CD8-positive, alpha-beta memory T cell (primary cell): ENCODE results near the gene RAB31. TPM values are rescaled to one million over a fixed set of nuclear protein-coding genes. Genes with fewer than 3 reads are reported as not detected.

Source experiments
- CTCF ChIA-PET: fragments of 350-600 bp; sonication (Branson Sonifier 250); formaldehyde crosslinking; loops from one replicate; lab custom pipeline; 2021; ENCODE audit warnings: antibody characterized with exemption; lab: Charles Lee
- POLR2A ChIA-PET: fragments of 350-600 bp; sonication (Branson Sonifier 250); formaldehyde crosslinking; loops from one replicate; lab custom pipeline; 2021; ENCODE audit warnings: antibody characterized with exemption; lab: Charles Lee
- DNase-seq, 5 donors: peaks; one replicate each; pipeline versions ENCODE4 v3.0.0 to v3.0.0-alpha.2; 2020 to 2022; ENCODE audit warnings: mixed read lengths in 1 of 5
- H3K27ac ChIP-seq: one replicate; pipeline ENCODE4 v1.7.0; 2013; ENCODE audit warnings: low read depth, mild to moderate bottlenecking, low read length, moderate library complexity
- H3K27me3 ChIP-seq: 2 replicates; pipeline ENCODE4 v1.7.0; 2013; ENCODE audit warnings: low read length, mild to moderate bottlenecking; ENCODE audit not compliant: insufficient read depth, poor library complexity, severe bottlenecking
- H3K36me3 ChIP-seq: 2 replicates; pipeline ENCODE4 v1.7.0; 2013; ENCODE audit warnings: mild to moderate bottlenecking, low read length, moderate library complexity; ENCODE audit not compliant: insufficient read depth
- H3K4me1 ChIP-seq: 2 replicates; pipeline ENCODE4 v1.7.0; 2013; ENCODE audit warnings: mild to moderate bottlenecking, low read length, moderate library complexity; ENCODE audit not compliant: insufficient read depth
- H3K4me3 ChIP-seq: 2 replicates; pipeline ENCODE4 v1.7.0; 2013; ENCODE audit warnings: mild to moderate bottlenecking, low read length
- H3K9me3 ChIP-seq: 2 replicates; pipeline ENCODE4 v1.7.0; 2013; ENCODE audit warnings: mild to moderate bottlenecking, low read length
- H3K27ac Mint-ChIP-seq, 8 donors: one replicate each; pipeline ENCODE4 v1.8.0; 2020 to 2021; ENCODE audit warnings: mixed read lengths in 8 of 8, mild to moderate bottlenecking in 6 of 8, inconsistent platforms in 3 of 8, moderate library complexity in 3 of 8
- H3K27me3 Mint-ChIP-seq, 2 donors: one replicate each; pipeline ENCODE4 v1.8.0; 2020 to 2021; ENCODE audit warnings: mixed read lengths in 2 of 2, mild to moderate bottlenecking in 1 of 2, moderate library complexity in 1 of 2
- H3K36me3 Mint-ChIP-seq, 3 donors: one replicate each; pipeline ENCODE4 v1.8.0; 2020 to 2021; ENCODE audit warnings: mixed read lengths in 3 of 3, inconsistent platforms in 1 of 3, mild to moderate bottlenecking in 1 of 3
- H3K4me1 Mint-ChIP-seq, 3 donors: one replicate each; pipeline ENCODE4 v1.8.0; 2020 to 2021; ENCODE audit warnings: mixed read lengths in 3 of 3, inconsistent platforms in 1 of 3, mild to moderate bottlenecking in 1 of 3
- H3K4me3 Mint-ChIP-seq, 7 donors: one replicate each; pipeline ENCODE4 v1.8.0; 2020 to 2021; ENCODE audit warnings: mixed read lengths in 7 of 7, mild to moderate bottlenecking in 6 of 7, moderate library complexity in 4 of 7, inconsistent platforms in 2 of 7
- H3K9me3 Mint-ChIP-seq, 5 donors: one replicate each; pipeline ENCODE4 v1.8.0; 2020 to 2022; ENCODE audit warnings: mixed read lengths in 5 of 5, mild to moderate bottlenecking in 3 of 5, moderate library complexity in 2 of 5, inconsistent platforms in 1 of 5
- polyA plus RNA-seq: library from polyadenylated mRNA; unstranded; fragments of 300-500 nt; fragmentation: Illumina TruSeq; gene quantifications from one replicate; pipeline ENCODE4 v1.2.3, GENCODE V29; 2021
- total RNA-seq, 2 experiments: library from RNA; stranded (reverse); gene quantifications; one replicate each; pipeline ENCODE4 v1.2.3, GENCODE V29; 2021

The RAB31 gene
- total and polyA plus RNA-seq, 3 experiments from 2014 or later, result 0.57 to 4.7 (median 1.1) TPM

DNA sequence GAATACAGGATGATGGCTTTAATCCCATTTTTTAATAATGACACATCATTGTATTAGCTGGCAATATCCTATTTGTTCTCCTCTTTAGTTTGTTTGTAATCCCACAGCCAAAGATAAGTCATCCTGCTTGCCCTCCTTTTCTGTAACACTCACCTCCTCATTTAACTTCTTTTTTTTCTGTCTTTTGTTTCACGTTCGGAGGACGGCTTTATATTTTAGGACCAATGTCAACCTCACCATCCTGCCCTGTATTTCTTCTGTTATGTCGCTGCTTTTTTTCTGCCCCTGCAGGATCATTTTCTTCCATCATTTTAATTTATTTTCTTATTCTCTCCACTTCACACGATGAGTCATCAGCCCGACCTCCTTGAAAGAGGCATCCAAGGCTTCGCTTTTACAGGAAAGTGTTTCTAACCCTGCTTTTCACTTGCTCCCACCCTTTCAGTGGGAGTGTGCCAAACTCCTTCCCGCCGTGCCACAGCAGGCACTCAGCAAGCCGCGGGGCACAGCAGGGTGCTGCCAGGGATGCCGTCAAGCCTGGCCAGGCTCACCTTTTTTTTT, 11.4 kb downstream of the RAB31 start:
- no peaks in the 10 kb centered on the region for H3K9me3 ChIP-seq

GRCh38 chr18:9720327-9720726, 12.2 kb downstream of the RAB31 start:
- Mint-ChIP-seq H3K9me3 (no peaks in the 10 kb centered on the region), H3K36me3 (no peaks in the 10 kb centered on the region), H3K4me1 (no peaks in the 10 kb centered on the region), H3K4me3 (no peak overlapping the region), H3K27ac (no peak overlapping the region), H3K27me3 (peaks cover 7 to 34% of the 10 kb centered on the region in 2 donors)
- Histone ChIP-seq H3K9me3 (no peaks in the 10 kb centered on the region), H3K36me3 (no peaks in the 10 kb centered on the region), H3K4me1 (no peaks in the 10 kb centered on the region), H3K27ac (no peak overlapping the region), H3K4me3 (no peak overlapping the region), H3K27me3 (no peaks in the 10 kb centered on the region)
- ChIA-PET POLR2A (no interaction called here), CTCF (no interaction called here)
- DNase-seq, result no peak

More for the DNA sequence above, 11.4 kb downstream of the RAB31 start:
- H3K27me3 Mint-ChIP-seq, result peaks cover 11 to 42% of the 10 kb centered on the region in 2 donors
- H3K27ac Mint-ChIP-seq, result no peak overlapping the region
- Histone ChIP-seq H3K27me3 (no peaks in the 10 kb centered on the region), H3K4me1 (no peaks in the 10 kb centered on the region), H3K27ac (no peak overlapping the region), H3K36me3 (no peaks in the 10 kb centered on the region), H3K4me3 (no peak overlapping the region)
- no peaks in the 10 kb centered on the region for H3K9me3 Mint-ChIP-seq
- ChIA-PET CTCF (no interaction called here), POLR2A (no interaction called here)
- H3K4me1 Mint-ChIP-seq, result no peaks in the 10 kb centered on the region
- no peak overlapping the region for H3K4me3 Mint-ChIP-seq
- H3K36me3 Mint-ChIP-seq, result no peaks in the 10 kb centered on the region
- DNase-seq, result no peak

DNA sequence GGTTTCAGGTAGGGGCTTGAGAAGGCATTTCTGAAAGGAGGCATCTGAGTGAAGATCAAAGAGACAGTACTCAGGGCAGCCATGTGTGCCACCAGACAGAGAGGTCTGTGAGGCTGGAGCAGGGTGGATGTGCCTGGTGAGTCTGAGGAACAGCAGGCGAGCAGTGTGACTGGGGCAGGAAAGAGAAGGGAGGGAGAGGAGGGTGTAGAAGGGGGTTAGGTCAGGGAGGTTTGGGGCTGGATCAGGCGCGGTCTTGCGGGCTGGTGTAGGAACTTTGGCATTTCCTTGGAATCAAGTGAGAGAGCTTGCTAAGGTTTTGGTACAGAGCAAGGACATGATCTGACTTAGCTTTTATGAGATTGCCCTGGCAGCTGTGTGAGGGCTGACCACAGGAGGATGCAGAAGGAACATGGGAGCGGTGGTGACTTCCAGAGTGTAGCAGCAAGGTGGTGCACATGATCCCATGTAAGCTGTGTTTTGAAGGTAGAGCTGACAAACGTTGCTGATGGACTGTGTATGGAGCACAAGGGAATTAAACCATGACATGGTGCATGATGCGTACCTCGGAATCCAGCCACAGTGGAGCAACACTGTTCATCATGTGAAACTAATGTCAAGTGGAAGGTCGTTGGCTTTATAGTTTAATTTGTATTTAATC, 13.9 kb downstream of the RAB31 start:
- Histone ChIP-seq H3K4me1 (no peaks in the 10 kb centered on the region), H3K4me3 (no peak overlapping the region), H3K9me3 (no peaks in the 10 kb centered on the region), H3K36me3 (no peaks in the 10 kb centered on the region), H3K27me3 (no peaks in the 10 kb centered on the region), H3K27ac (no peak overlapping the region)
- Mint-ChIP-seq H3K36me3 (no peaks in the 10 kb centered on the region), H3K4me1 (no peaks in the 10 kb centered on the region), H3K9me3 (no peaks in the 10 kb centered on the region), H3K27ac (no peak overlapping the region), H3K4me3 (no peak overlapping the region), H3K27me3 (peaks cover 4 to 25% of the 10 kb centered on the region in 2 donors)
- ChIA-PET POLR2A (no interaction called here), CTCF (no interaction called here)
- no peak for DNase-seq

GRCh38 chr18:9722691-9723090, 14.6 kb downstream of the RAB31 start:
- CTCF ChIA-PET, result no interaction called here
- Mint-ChIP-seq H3K27me3 (peaks cover 4 to 19% of the 10 kb centered on the region in 2 donors), H3K9me3 (no peaks in the 10 kb centered on the region), H3K27ac (no peak overlapping the region), H3K36me3 (no peaks in the 10 kb centered on the region), H3K4me3 (no peak overlapping the region), H3K4me1 (no peaks in the 10 kb centered on the region)
- Histone ChIP-seq H3K9me3 (no peaks in the 10 kb centered on the region), H3K4me3 (no peak overlapping the region), H3K36me3 (no peaks in the 10 kb centered on the region), H3K27ac (no peak overlapping the region), H3K4me1 (no peaks in the 10 kb centered on the region), H3K27me3 (no peaks in the 10 kb centered on the region)
- no peak for DNase-seq
- POLR2A ChIA-PET, result no interaction called here

GRCh38 chr18:9724797-9725585, 16.9 kb downstream of the RAB31 start:
- no peaks in the 10 kb centered on the region for H3K36me3 ChIP-seq
- H3K27ac ChIP-seq, result no peak overlapping the region
- no peaks in the 10 kb centered on the region for H3K36me3 Mint-ChIP-seq
- no peak overlapping the region for H3K4me3 ChIP-seq
- peaks cover 4 to 17% of the 10 kb centered on the region in 2 donors for H3K27me3 Mint-ChIP-seq
- CTCF ChIA-PET, result no interaction called here
- no peaks in the 10 kb centered on the region for H3K9me3 Mint-ChIP-seq
- H3K4me3 Mint-ChIP-seq, result no peak overlapping the region
- H3K9me3 ChIP-seq, result no peaks in the 10 kb centered on the region
- no peaks in the 10 kb centered on the region for H3K27me3 ChIP-seq
- no peaks in the 10 kb centered on the region for H3K4me1 ChIP-seq
- H3K4me1 Mint-ChIP-seq, result no peaks in the 10 kb centered on the region
- POLR2A ChIA-PET, result no interaction called here
- no peak for DNase-seq
- no peak overlapping the region for H3K27ac Mint-ChIP-seq

DNA sequence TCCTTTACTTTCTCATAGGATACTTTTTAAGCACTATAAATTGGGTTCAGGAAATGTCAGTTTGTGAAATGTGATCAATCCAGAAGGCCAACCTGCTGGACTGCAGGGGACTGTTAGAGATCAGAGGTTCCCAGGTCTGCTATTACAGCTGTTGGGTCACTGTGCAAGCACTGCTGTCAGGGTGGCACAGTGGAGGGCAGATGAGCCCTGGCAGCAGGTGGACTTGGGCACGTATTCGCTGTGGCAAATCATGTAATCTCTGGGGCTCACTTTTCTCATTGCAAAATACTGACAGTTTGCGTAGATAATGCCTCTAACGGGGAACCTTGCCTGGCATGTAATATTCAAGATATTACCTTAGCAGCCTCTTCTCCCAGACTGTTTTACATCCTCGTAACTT, 18.1 kb downstream of the RAB31 start:
- Mint-ChIP-seq H3K4me1 (no peaks in the 10 kb centered on the region), H3K9me3 (no peaks in the 10 kb centered on the region), H3K4me3 (no peak overlapping the region), H3K27ac (no peak overlapping the region), H3K27me3 (peaks cover 4 to 18% of the 10 kb centered on the region in 2 donors), H3K36me3 (no peaks in the 10 kb centered on the region)
- ChIA-PET POLR2A (no interaction called here), CTCF (no interaction called here)
- Histone ChIP-seq H3K36me3 (no peaks in the 10 kb centered on the region), H3K27ac (no peak overlapping the region), H3K9me3 (no peaks in the 10 kb centered on the region), H3K4me3 (no peak overlapping the region), H3K27me3 (peaks cover 4% of the 10 kb centered on the region), H3K4me1 (no peaks in the 10 kb centered on the region)
- DNase-seq, result no peak

DNA sequence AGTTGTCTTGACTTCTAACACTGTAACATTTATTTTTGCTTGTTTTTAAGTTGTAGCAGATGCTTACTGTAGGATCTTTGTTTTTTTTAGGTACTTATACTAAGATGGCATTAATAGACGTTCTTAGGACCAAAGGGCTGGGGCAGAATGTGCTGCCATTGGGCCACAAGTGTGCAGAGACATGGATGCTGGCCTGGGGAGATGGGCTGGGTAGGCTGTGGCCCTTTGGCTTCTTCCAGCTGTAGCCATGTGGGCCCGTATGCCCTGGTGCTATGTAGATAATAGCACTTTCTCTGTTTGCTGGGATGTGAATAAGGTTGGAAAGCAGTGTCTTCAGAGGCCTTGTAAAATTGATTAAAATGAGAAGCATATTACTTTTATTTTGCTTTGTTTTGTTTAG, 18.8 kb downstream of the RAB31 start:
- H3K4me1 Mint-ChIP-seq, result no peaks in the 10 kb centered on the region
- no peak overlapping the region for H3K4me3 ChIP-seq
- no peaks in the 10 kb centered on the region for H3K36me3 Mint-ChIP-seq
- H3K36me3 ChIP-seq, result no peaks in the 10 kb centered on the region
- ChIA-PET POLR2A (no interaction called here), CTCF (no interaction called here)
- H3K4me3 Mint-ChIP-seq, result no peak overlapping the region
- H3K27me3 ChIP-seq, result peaks cover 5% of the 10 kb centered on the region
- H3K9me3 ChIP-seq, result no peaks in the 10 kb centered on the region
- no peak for DNase-seq
- H3K27ac Mint-ChIP-seq, result peak overlapping the region in 1 of 8 donors; percentile 52
- H3K27ac ChIP-seq, result no peak overlapping the region
- no peaks in the 10 kb centered on the region for H3K4me1 ChIP-seq
- H3K9me3 Mint-ChIP-seq, result no peaks in the 10 kb centered on the region
- H3K27me3 Mint-ChIP-seq, result peaks cover 0 to 16% of the 10 kb centered on the region in 2 donors

GRCh38 chr18:9730786-9731185, 22.7 kb downstream of the RAB31 start:
- ChIA-PET CTCF (no interaction called here), POLR2A (no interaction called here)
- Histone ChIP-seq H3K4me1 (no peaks in the 10 kb centered on the region), H3K4me3 (no peak overlapping the region), H3K27ac (no peak overlapping the region), H3K27me3 (peaks cover 5% of the 10 kb centered on the region), H3K36me3 (no peaks in the 10 kb centered on the region), H3K9me3 (no peaks in the 10 kb centered on the region)
- Mint-ChIP-seq H3K27ac (no peak overlapping the region), H3K27me3 (peaks cover 7 to 32% of the 10 kb centered on the region in 2 donors), H3K36me3 (peaks cover 0 to 3% (median 0%) of the 10 kb centered on the region in 3 donors), H3K9me3 (no peaks in the 10 kb centered on the region), H3K4me1 (peaks cover 5 to 8% (median 5%) of the 10 kb centered on the region in 3 donors), H3K4me3 (no peak overlapping the region)
- DNase-seq, result no peak
